GM18526 (cell line): ENCODE data around the gene ROR1.

Experiments used
- POLR2A ChIP-seq: IDR thresholded peaks from 3 replicates; pipeline ENCODE4 v1.6.1; 2011; ENCODE audit not compliant: insufficient read length; ENCODE audit errors: extremely low read depth

ROR1 gene

DNA sequence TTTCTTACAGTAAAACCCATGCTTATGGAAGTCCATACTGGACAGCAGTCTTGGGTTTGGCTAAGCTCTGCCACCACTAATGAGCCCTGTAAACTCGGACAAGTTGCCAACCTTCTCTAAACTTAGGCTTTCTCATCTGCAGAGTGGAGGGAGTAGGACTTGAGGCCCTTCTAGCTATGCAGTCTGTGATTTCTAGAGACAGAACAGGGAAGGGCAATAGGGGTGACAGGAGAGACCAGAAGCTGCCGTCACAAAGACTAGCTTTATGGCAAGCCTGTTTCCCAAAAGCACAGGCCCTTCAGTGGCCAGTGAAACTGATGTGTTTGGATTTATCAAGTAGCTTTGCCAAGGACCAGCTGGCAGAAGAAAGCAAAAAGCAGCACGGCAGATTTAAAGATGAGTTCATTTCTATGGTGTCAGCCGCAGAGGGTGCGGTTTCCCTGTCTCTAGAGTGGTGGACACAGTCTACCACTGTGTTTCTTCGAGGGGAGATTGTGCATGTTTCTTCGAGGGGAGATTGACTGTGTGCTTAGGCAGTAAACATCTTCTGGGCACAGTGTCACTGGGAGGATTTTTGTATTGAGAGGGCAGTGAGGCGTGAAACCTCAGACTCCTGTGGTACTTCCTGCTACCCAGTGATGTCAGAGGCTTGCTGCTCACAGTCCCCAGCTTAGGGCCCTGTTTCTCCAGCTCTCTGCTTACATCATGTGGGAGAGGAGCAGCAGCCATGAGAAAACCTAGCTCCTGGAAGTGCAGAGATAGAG, 119.0 kb downstream of the ROR1 start:
- TF ChIP-seq POLR2A = no peak

DNA sequence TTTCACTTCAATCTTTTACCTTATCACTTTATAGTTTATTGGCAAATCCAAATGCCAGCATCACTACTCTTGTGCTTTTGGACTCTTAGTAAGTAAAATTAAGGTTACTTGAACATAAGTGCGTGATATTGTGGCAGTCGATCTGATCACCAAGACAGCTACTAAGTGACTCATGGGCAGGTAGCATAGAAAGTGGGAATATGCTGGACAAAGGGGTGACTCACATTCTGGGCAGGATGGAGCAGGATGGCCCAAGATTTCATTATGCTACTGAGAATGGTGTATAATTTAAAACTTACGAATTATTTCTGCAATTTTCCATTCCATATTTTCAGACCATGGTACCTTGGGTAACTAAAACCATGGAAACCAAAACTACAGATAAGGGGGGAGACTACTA, 120.2 kb downstream of the ROR1 start:
- no peak for TF ChIP-seq POLR2A

DNA sequence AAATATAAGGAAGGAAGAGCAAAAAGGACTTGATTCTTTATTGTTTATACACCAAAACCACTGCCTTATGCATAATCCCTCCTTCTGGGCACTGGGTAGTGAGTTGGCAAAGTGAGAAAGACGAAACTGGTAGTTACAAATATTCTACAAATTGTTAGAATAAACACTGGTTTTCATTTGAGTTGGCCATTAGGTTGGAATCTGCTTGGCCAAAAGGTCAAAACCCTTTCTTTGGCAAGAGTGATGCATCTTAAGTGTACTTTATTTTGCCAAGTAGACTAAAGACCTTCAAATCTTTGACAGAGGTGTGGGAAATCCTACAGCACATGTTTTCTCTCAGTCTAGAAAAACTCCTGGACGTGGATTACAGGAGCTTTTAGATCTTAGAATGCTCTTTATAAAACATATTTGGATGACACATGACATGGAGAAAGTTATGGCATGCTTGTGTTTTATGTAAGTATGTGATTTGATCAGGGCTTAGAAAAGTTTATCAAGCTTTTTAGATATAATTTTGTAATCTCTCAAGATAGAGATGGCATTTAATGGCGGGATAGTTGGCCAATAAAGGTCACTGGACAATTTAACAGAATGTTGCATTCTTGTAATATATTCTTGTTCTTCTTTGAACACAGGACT, 120.9 kb downstream of the ROR1 start:
- no peak for TF ChIP-seq POLR2A

DNA sequence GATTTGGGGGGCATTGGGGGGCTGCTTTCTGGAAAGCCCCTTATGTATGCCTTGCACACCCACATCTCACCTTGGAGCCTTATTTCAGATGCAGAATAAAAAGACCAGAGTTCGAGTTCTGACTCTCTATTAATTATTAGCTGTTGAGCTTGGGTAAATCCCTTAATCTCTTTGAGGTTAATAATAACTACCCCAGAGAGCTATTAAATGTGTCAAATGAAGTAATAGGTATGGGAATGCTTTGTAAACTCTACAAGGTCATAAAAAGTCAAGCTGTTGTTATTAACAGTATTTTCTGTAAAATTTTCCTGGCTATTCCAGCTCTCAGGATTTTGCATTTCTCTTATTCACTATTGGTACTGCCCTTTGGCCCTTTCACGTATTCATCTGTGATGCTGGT, 122.9 kb downstream of the ROR1 start:
- TF ChIP-seq POLR2A = no peak

DNA sequence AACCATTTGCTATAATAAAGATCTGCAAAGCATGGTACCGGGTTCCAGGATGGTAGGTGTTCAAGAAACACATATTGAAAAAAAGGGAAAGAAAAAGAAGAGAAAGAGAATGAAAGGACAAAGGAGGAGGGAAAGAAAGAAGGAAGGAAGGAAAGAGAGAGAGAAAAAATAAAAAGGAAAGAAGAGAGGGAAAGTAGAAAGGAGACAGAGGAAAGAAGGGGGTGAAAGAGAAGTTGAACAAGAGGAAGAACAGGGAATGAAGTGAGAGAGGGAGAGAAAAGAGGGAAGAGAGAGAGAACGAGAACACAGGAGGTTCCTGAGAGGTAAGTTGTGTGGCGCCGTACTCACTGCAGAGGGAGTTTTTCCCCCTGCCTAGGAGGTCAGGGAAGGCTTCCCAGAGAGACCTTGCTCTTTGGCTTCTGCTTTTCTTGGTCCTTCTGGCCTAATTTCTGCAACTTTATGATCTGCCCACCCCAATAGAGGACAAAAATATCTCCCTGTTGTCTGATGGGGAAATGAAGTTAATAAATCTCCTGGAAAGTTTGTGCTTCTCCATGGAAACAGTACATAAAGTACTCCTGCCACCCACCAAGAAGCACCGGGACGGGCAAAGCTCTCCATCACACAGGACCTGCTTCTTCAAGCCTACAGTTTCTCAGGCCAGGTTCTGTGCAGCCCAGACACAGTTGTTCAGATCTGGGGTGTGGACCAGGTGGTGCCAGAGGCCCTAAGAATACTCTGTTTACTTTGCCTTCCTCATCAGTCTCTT, 124.8 kb downstream of the ROR1 start:
- no peak for TF ChIP-seq POLR2A

DNA sequence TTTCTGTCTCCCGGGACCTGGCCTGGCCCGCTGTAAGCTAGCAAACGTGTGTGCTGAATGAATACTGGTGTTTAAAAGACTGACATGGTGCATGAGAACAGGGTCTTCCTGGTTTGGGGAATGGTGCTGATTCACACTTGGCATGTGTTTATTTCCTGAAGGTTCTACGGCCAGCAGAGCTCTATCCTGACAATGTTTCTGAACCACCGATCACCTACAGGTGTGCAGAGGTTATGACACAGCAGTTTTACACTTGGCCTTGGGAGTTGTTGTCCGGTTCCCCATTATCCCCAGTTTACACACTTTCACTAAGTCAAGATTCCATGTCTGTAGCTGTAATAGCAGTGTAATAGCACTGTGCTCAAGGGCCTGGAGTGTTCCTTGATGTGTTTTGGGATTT, 127.3 kb downstream of the ROR1 start:
- no peak for TF ChIP-seq POLR2A

DNA sequence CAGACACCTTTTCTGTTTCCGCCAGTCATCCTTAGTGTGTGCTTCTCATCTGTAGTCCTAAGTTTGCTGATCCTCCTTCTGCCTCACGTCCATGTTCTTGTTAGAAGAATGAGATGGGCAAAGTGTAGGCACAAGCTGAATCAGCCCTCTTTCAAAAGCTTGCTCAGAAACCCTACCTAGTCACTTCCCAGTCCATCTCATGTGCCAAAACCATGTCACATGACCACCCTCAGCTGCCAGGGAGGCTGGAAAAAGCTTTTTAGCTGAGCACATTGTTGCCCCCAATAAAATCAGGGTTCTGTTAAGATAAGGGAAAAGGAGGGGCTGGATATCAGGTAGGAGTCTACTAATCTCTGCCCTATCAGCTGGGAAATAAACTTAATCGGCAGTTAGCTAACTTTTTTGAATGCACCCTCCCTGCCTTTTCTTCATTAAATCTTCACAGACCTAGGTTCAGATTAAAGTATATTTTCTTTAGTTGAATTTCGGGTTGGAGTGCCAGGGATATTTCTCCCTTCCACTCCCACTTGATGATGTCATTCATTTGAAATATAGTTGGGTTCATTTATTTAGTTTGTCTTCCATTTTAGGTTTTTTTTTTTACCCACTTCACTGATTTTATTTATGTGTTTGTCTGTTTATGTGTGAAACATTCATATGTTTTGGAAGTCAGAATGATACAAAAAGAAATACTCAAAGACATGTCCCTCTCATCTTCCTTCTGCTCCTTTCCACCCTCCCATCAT, 129.2 kb downstream of the ROR1 start:
- TF ChIP-seq POLR2A = no peak

DNA sequence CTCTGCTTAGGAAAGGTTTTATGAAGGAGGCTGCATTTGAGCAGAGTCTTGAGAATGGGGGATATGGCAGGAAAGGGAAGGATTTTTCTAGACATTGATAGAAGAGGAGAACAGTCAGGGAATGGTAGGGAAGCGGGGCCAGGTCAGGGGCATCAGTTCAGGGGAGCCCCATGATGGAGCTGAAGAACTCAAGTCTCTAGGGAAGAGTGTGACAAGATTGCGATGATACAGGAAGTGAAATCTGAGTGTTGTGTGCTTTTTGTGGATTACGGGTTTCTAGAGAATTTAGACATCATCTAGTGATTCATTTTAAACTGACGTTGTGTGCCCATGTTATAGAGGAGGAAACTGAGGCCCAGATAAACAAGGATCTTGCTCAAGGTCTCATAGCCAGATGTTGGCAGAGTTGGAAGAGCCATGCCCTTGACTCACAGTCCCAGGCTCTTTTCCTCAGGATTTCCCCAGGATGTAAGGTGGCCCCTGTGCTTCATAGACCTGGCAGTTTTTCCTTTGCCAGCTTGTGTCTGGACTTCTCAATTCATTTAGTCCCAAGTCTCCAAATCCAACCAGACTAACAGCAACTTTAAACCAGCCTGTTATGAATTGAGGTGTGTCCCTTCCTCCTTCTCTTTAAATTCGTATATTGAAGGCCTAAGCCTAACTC, 130.3 kb downstream of the ROR1 start:
- TF ChIP-seq POLR2A = no peak

DNA sequence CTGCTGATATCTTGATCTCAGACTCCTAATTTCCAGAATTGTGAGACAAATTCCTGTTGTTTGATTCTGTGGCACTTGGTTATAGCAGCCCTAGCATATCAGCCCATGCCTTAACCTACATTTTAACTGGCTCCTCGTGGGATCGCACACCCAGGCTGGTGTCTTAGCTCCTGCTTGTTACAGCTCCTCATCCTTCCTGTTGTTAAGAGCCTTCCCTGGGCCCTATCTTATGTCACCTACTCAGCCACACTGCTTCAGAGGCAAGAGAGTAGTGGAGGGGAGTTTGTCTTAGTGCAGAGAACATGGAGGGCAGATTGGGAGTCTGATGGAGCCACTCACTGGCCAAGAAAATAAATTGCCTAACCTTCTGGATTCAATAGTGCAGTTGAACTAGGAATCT, 131.0 kb downstream of the ROR1 start:
- TF ChIP-seq POLR2A = no peak

DNA sequence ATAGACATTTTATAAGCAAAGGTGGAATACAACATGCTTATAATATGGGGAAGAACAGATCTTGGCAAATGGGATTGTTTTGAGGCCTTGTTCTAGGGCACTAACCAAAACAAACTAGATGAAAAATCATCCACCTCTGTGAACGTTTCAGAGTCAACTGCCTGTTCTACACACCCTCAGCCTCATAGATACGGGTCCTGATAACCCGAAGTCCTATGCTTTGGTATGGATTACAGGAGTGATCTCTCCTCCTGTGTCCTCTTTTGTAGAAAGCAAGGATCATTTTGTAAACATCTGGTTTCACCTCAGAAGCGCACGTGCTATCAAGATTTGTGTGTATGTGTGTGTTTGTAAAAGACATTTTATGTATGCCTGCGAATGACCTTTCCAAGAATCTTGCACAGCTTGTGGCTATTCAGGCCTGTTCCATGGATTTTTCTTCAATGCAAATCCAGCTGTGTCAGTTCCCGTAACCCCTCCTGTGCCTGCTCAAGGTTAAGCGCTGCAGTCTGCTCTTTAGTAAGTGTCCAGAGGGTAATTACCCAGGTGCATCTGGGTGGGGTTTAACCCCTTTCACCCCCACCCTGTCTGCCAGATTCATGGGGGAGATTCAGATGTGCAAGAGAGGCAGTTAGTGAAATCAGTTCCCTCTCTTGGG, 132.4 kb downstream of the ROR1 start:
- no peak for TF ChIP-seq POLR2A

DNA sequence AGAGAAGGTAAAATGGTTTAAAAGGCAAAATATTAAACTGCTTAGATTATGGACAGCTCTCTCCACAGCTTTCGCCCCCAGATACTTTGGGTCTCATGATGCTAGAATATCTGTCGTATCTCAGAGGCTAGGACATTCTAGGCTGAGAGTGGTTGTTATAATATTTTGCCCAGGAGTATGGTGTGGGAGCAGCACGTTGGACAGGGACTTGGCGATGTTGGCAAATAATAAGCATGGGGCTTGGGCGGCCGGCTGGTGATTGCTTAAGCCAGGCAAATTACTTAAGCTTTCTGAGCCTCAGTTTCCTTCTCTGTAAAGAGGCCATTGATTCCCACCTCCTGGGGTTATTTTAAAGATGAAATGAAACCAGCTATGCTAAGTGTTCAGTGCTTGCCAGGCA, 133.2 kb downstream of the ROR1 start:
- TF ChIP-seq POLR2A = no peak

DNA sequence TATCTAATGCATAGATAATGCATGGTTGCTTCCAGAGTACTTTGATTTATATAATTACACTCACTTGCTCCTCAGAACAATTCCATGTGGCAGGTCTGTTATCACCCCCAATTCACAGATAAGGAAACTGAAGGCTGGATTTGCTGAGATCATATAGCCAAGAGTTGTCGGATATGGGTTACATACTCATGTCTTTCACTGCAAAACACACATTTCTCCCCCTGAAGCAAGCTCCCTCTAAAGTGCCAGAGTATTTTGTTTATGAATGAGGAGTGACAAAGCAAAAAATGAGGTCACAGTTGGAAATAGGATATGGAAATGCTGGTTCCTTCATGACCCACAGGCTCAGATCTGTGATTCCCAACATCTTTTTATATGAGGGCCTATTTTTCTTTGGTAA, 134.2 kb downstream of the ROR1 start:
- no peak for TF ChIP-seq POLR2A

DNA sequence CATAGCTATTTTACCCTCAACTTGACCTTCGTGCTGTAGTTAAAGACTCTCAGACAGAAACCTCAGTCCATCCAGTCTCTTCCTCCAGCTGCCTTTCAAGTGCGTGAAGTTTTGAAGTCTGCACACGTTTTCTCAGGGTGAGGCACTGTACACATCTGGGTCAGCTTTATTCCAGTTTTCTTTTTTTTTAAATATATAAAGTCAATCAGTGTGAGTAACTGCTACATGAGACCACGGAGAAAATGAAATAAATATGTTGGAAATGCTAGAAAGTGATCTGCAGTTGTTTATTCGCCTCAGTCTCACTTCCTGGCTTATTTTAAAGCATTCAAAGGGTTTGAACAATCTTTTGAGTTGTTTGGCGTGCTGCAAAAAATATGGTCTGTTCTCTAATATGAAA, 135.7 kb downstream of the ROR1 start:
- no peak for TF ChIP-seq POLR2A

DNA sequence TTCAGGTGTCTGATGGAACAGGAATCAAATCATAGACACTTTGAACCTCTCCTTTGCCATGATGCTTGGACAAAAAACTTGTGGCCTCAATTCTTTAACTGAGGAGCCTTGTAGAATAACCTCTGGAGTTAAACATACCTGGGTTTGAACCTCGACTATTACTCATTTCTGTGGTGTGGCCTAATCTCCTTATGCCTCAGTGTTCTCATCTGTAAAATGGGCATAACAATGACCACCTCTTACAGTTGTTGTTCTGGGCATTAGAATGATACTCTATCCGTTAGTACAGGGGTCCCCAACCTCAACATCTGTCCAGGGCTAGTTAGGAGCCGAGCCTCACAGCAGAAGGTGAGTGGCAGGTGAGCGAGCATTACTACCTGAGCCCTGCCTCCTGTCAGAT, 137.2 kb downstream of the ROR1 start:
- no peak for TF ChIP-seq POLR2A
